Measurements from ENCODE around the gene RHO. TPM values are rescaled to one million over a fixed set of nuclear protein-coding genes. Genes with fewer than 3 reads are reported as not detected.

The RHO gene
- total and polyA plus RNA-seq, 10 of the 15 experiments (the other 5 are each of a cell fraction or from before 2014, with no cell fraction given): not detected

GRCh38 chr3:129491794-129492193 lies 36.6 kb upstream of the RHO start:
- Histone ChIP-seq H3K27ac (ENCODE audit: control insufficient read depth, insufficient read depth) (no peak overlapping the region), H3K4me1 (ENCODE audit: control insufficient read depth, insufficient read depth, low read length) (peaks cover 3% of the 10 kb centered on the region), H3K79me2 (ENCODE audit: control insufficient read depth, insufficient read depth, low read length) (no peaks in the 10 kb centered on the region), H4K20me1 (ENCODE audit: control insufficient read depth, insufficient read depth) (no peaks in the 10 kb centered on the region), H3K9ac (ENCODE audit: control insufficient read depth, insufficient read depth, low read length) (no peak overlapping the region), H3K4me3 (no peak overlapping the region), H3K4me2 (ENCODE audit: control insufficient read depth, insufficient read depth) (no peak overlapping the region), H3K9me3 (replicated peaks; ENCODE audit: control insufficient read depth, insufficient read depth, low read length) (no peaks in the 10 kb centered on the region), H3K27me3 (replicated peaks in 1 of 2; ENCODE audit: control insufficient read depth in 2 of 2, insufficient read depth in 2 of 2, low read length in 1 of 2) (no peaks in the 10 kb centered on the region), H2AFZ (ENCODE audit: control insufficient read depth, low read depth, low read length) (no peak overlapping the region), H3K36me3 (ENCODE audit: control insufficient read depth in 2 of 2, insufficient read depth in 2 of 2, low read length in 1 of 2) (no peaks in the 10 kb centered on the region; a peak in 1 of 4 replicates)
- DNase-seq (ENCODE audit: low read depth, low spot score) (no peak), ATAC-seq (no peak), FAIRE-seq (no peak)
- ChIA-PET CTCF (interaction anchor here (0.6 to 3.3 kb wide), 9 partner anchors 16 to 606 kb away, joined by 3 to 37 read pairs (median 3); no protein-coding TSS in a partner anchor), RAD21 (ENCODE audit: unreplicated experiment) (interaction anchor here (1.0 to 1.4 kb wide), 2 partner anchors 135 to 175 kb away, joined by 3 read pairs; a partner anchor contains a TSS), POLR2A (no interaction called here), SMC1A (ENCODE audit: uncharacterized antibody, unreplicated experiment) (interaction anchor here (0.7 to 2.1 kb wide), 3 partner anchors 61 to 341 kb away, joined by 3 to 6 read pairs (median 5); no protein-coding TSS in a partner anchor)
- in situ Hi-C loops (cut with MboI): loop anchor here (5.0 kb wide), 1 partner anchor 341 kb away; no protein-coding TSS in a partner anchor
- no TSS peak for BruUV-seq (replicated peaks)
- intact Hi-C loops (cut with micrococcal nuclease; ENCODE audit: unreplicated experiment): loop anchor here (2.0 to 10.0 kb wide), 2 partner anchors 107 to 135 kb away; no protein-coding TSS in a partner anchor
- TF ChIP-seq TCF3 (IDR thresholded peaks at IDR 0.05; ENCODE audit: borderline replicate concordance, insufficient read depth, low read depth, low read length): no peak
- no peak for TF ChIP-seq BCL11A (IDR thresholded peaks at IDR 0.05; ENCODE audit: low read depth, low read length)
- TF ChIP-seq SP1 (IDR thresholded peaks at IDR 0.05; ENCODE audit: low read depth, low read length): no peak
- TF ChIP-seq, protein P1, sequence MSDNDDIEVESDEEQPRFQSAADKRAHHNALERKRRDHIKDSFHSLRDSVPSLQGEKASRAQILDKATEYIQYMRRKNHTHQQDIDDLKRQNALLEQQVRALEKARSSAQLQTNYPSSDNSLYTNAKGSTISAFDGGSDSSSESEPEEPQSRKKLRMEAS (IDR thresholded peaks at IDR 0.05; ENCODE audit: low read depth, low read length): no peak
- TF ChIP-seq CBX5 (IDR thresholded peaks at IDR 0.05; ENCODE audit: low read depth): no peak
- no peak for TF ChIP-seq RELB (IDR thresholded peaks at IDR 0.05; ENCODE audit: low read depth)
- no peak for TF ChIP-seq RAD21 (IDR thresholded peaks at IDR 0.05; ENCODE audit: insufficient read depth, low read depth, low read length)
- no peak for TF ChIP-seq NR2C1 (IDR thresholded peaks at IDR 0.05)
- TF ChIP-seq RUNX3 (IDR thresholded peaks at IDR 0.05; ENCODE audit: low read length): no peak
- TF ChIP-seq BCL3 (IDR thresholded peaks at IDR 0.05; ENCODE audit: borderline replicate concordance, insufficient read depth, low read depth, low read length, poor library complexity, severe bottlenecking): no peak
- TF ChIP-seq TCF7 (IDR thresholded peaks at IDR 0.05; ENCODE audit: borderline replicate concordance): no peak
- TF ChIP-seq PAX8 (IDR thresholded peaks at IDR 0.05): no peak
- TF ChIP-seq, protein P2, sequence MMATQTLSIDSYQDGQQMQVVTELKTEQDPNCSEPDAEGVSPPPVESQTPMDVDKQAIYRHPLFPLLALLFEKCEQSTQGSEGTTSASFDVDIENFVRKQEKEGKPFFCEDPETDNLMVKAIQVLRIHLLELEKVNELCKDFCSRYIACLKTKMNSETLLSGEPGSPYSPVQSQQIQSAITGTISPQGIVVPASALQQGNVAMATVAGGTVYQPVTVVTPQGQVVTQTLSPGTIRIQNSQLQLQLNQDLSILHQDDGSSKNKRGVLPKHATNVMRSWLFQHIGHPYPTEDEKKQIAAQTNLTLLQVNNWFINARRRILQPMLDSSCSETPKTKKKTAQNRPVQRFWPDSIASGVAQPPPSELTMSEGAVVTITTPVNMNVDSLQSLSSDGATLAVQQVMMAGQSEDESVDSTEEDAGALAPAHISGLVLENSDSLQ (IDR thresholded peaks at IDR 0.05): no peak
- TF ChIP-seq JUND (IDR thresholded peaks at IDR 0.05; ENCODE audit: low read depth, low read length): no peak
- TF ChIP-seq PML (IDR thresholded peaks at IDR 0.05; ENCODE audit: low read length): no peak
- TF ChIP-seq SKIL (IDR thresholded peaks at IDR 0.05; ENCODE audit: low read depth, poor library complexity, severe bottlenecking): no peak
- no peak for TF ChIP-seq ZNF207 (IDR thresholded peaks at IDR 0.05; ENCODE audit: borderline replicate concordance)
- WGBS (ENCODE audit: insufficient coverage, insufficient replicate concordance, low lambda C conversion rate, missing lambda C conversion rate): 68% methylated on average over 9 of the region's 9 CpGs

Measured in GM12878 (cell line).